Measurements from ENCODE around the gene RFTN1. TPM values are rescaled to one million over a fixed set of nuclear protein-coding genes. Genes with fewer than 3 reads are reported as not detected.

RFTN1 gene
- total and polyA plus RNA-seq, 9 of the 15 experiments (the other 6 are each of a cell fraction or from before 2014, with no cell fraction given) = 0.08 to 0.51 (median 0.11) TPM; not detected in 6

GRCh38 chr3:16377196-16377595 lies 136.3 kb downstream of the RFTN1 start:
- Histone ChIP-seq H4K20me1 (replicated peaks; ENCODE audit: control insufficient read depth, insufficient read depth, low read length) (0 out of 2 replicates have a peak, but pooled peaks cover 4% of the 10 kb centered on the region), H3K9ac (ENCODE audit: insufficient read depth in 1 of 2, low read depth in 2 of 2, low read length in 2 of 2) (no peak overlapping the region), H3K4me2 (ENCODE audit: insufficient read depth, low read length) (no peak overlapping the region), H2AFZ (ENCODE audit: low read depth, low read length) (no peak overlapping the region), H3K4me1 (replicated peaks in 1 of 2; ENCODE audit: control insufficient read depth in 2 of 2, insufficient read depth in 2 of 2, low read length in 2 of 2) (peaks cover 0 to 3% of the 10 kb centered on the region in 2 experiments; a peak in 1 of 5 replicates), H3K9me1 (ENCODE audit: control insufficient read depth, insufficient read depth, low read length) (no peaks in the 10 kb centered on the region), H3K4me3 (no peak overlapping the region), H3K9me3 (replicated peaks; ENCODE audit: control insufficient read depth, insufficient read depth, low read depth, low read length) (no peaks in the 10 kb centered on the region), H3K36me3 (ENCODE audit: control insufficient read depth, insufficient read depth, low read length) (no peaks in the 10 kb centered on the region), H3K27ac (ENCODE audit: extremely low read depth, low read depth, low read length) (no peak overlapping the region), H3K27me3 (ENCODE audit: control insufficient read depth in 2 of 2, insufficient read depth in 2 of 2, low read length in 2 of 2) (no peaks in the 10 kb centered on the region; a peak in 3 of 5 replicates), H3K79me2 (ENCODE audit: control insufficient read depth, insufficient read depth, low read length) (no peaks in the 10 kb centered on the region)
- 13% methylated on average over 5 of the region's 5 CpGs for WGBS (ENCODE audit: insufficient coverage, low coverage, missing lambda C conversion rate)
- POLR2A ChIA-PET = interaction anchor here (1.2 kb wide), 1 partner anchor 18 kb away, joined by 3 read pairs; no protein-coding TSS in a partner anchor
- DNase-seq (ENCODE audit: extremely low read depth in 1 of 4, low spot score in 3 of 4) (no peak), ATAC-seq (no peak), FAIRE-seq (no peak)
- in situ Hi-C loops (cut with MboI) = no loop called here
- intact Hi-C loops (cut with micrococcal nuclease) = no loop called here
- CTCF ChIA-PET (ENCODE audit: low intra/inter-chr PET ratio) = no interaction called here
- BruUV-seq (replicated peaks) = no TSS peak
- no peak for TF ChIP-seq RAD21 (CRISPR knock-in tag; conservative IDR thresholded peaks at IDR 0.05 in 1 of 2, IDR thresholded peaks at IDR 0.05 in 1 of 2)
- no peak for TF ChIP-seq CBX1 (IDR thresholded peaks at IDR 0.05; ENCODE audit: low read depth)
- no peak for TF ChIP-seq NR2C2 (CRISPR knock-in tag; IDR thresholded peaks at IDR 0.05)
- no peak for TF ChIP-seq NR2C2 (tag; IDR thresholded peaks at IDR 0.05)
- no peak for TF ChIP-seq FOXP4 (CRISPR knock-in tag; IDR thresholded peaks at IDR 0.05; ENCODE audit: borderline replicate concordance)
- TF ChIP-seq ZNF146 (CRISPR knock-in tag; IDR thresholded peaks at IDR 0.05; ENCODE audit: unreplicated experiment) = no peak
- no peak for TF ChIP-seq NFE2L1 (tag; IDR thresholded peaks at IDR 0.05; ENCODE audit: borderline replicate concordance, low read depth)
- TF ChIP-seq SETDB1 (IDR thresholded peaks at IDR 0.05; ENCODE audit: low read length) = no peak
- no peak for TF ChIP-seq ZNF609 (CRISPR knock-in tag; IDR thresholded peaks at IDR 0.05; ENCODE audit: borderline replicate concordance)
- TF ChIP-seq HDGF (IDR thresholded peaks at IDR 0.05) = no peak
- no peak for TF ChIP-seq MCM2 (IDR thresholded peaks at IDR 0.05; ENCODE audit: low read depth)
- TF ChIP-seq SREBF2 (CRISPR knock-in tag; IDR thresholded peaks at IDR 0.05) = no peak
- TF ChIP-seq U2AF1 (optimal IDR thresholded peaks at IDR 0.05; ENCODE audit: low read depth, low read length) = no peak
- TF ChIP-seq MLX (CRISPR knock-in tag; conservative IDR thresholded peaks at IDR 0.05) = no peak
- no peak for TF ChIP-seq SRF (CRISPR knock-in tag; IDR thresholded peaks at IDR 0.05)
- TF ChIP-seq CXXC5 (CRISPR knock-in tag; IDR thresholded peaks at IDR 0.05) = no peak
